Tibial nerve (tissue), 4 donors: ENCODE measurements around the gene RPS19BP1.

ENCODE experiments used
- EP300 ChIP-seq, 2 donors: sonication (generic); formaldehyde crosslinking; IDR thresholded peaks; one replicate each; pipeline ENCODE4 v1.6.1; 2017; ENCODE audit warnings: antibody characterized with exemption in 2 of 2, mild to moderate bottlenecking in 1 of 2
- POLR2A ChIP-seq, 2 donors: fragments of 450-650 bp; IDR thresholded peaks; one replicate each; pipeline ENCODE4 v1.6.1; 2017; ENCODE audit warnings: antibody characterized with exemption in 2 of 2, mild to moderate bottlenecking in 2 of 2, moderate library complexity in 2 of 2
- TF ChIP-seq, protein P1 (sequence below), 5 experiments: fragments of 200-600 bp in 3 of 5; fragments of 450-650 bp in 2 of 5; sonication (generic) in 3 of 5; IDR thresholded peaks; one replicate each; pipeline ENCODE4 v1.5.1; 2016 to 2019; ENCODE audit warnings: antibody characterized with exemption in 5 of 5, mild to moderate bottlenecking in 3 of 5, moderate library complexity in 2 of 5

DNA sequence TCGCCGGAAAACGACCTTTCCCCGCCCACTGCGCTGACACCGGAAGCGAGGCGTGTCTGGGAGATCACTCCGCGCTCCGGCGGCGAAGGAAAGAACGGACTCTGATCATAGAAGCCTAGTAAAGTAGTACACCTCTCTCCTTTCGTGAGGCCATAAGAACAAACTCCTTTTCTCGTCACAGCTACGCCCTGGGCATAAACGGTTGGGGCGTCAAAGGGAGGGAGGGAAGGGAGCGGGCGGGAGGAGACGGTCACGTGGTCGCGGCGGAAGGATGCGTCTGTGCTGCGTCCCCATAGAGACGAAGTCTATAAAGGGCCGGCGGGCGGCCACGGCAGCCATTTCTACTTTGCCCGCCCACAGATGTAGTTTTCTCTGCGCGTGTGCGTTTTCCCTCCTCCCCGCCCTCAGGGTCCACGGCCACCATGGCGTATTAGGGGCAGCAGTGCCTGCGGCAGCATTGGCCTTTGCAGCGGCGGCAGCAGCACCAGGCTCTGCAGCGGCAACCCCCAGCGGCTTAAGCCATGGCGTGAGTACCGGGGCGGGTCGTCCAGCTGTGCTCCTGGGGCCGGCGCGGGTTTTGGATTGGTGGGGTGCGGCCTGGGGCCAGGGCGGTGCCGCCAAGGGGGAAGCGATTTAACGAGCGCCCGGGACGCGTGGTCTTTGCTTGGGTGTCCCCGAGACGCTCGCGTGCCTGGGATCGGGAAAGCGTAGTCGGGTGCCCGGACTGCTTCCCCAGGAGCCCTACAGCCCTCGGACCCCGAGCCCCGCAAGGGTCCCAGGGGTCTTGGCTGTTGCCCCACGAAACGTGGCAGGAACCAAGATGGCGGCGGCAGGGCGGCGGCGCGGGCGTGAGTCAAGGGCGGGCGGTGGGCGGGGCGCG, 12.1 kb downstream of the RPS19BP1 start, which contains the start of gene ATF4:
- TF ChIP-seq, protein P1, sequence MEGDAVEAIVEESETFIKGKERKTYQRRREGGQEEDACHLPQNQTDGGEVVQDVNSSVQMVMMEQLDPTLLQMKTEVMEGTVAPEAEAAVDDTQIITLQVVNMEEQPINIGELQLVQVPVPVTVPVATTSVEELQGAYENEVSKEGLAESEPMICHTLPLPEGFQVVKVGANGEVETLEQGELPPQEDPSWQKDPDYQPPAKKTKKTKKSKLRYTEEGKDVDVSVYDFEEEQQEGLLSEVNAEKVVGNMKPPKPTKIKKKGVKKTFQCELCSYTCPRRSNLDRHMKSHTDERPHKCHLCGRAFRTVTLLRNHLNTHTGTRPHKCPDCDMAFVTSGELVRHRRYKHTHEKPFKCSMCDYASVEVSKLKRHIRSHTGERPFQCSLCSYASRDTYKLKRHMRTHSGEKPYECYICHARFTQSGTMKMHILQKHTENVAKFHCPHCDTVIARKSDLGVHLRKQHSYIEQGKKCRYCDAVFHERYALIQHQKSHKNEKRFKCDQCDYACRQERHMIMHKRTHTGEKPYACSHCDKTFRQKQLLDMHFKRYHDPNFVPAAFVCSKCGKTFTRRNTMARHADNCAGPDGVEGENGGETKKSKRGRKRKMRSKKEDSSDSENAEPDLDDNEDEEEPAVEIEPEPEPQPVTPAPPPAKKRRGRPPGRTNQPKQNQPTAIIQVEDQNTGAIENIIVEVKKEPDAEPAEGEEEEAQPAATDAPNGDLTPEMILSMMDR (IDR thresholded peaks at IDR 0.05) = peak in 2 of 5 experiments; percentile 28 to 35
- TF ChIP-seq POLR2A (IDR thresholded peaks at IDR 0.05) = peak; percentile 96 to 98
- TF ChIP-seq EP300 (IDR thresholded peaks at IDR 0.05) = peak; percentile 38 to 99
